CD4-positive, alpha-beta T cell (primary cell): ENCODE data around the gene LPP. TPM values are rescaled to one million over a fixed set of nuclear protein-coding genes. Genes with fewer than 3 reads are reported as not detected.

Experiments used
- ATAC-seq: fragments of 200-7000 bp; cut with Tn5 transposase; one replicate; pipeline ENCODE4 v1.10.0; 2022; ENCODE audit warnings: mild to moderate bottlenecking; ENCODE audit not compliant: poor library complexity
- CTCF ChIA-PET: fragments of 350-600 bp; sonication (Branson Sonifier 250); formaldehyde crosslinking; loops from one replicate; lab custom pipeline; 2021; ENCODE audit warnings: antibody characterized with exemption, inconsistent platforms; lab: Charles Lee
- POLR2A ChIA-PET: fragments of 350-600 bp; sonication (Branson Sonifier 250); formaldehyde crosslinking; loops from one replicate; lab custom pipeline; 2021; ENCODE audit warnings: antibody characterized with exemption, inconsistent platforms; lab: Charles Lee
- DNase-seq, 14 experiments: peaks; one replicate each; pipeline ENCODE4 v3.0.0-alpha.2; 2013 to 2020; ENCODE audit warnings: mixed read lengths in 2 of 14
- H3K27ac ChIP-seq, 2 donors: one replicate each; pipeline versions ENCODE4 v1.5.1 to v1.7.0; 2013; ENCODE audit warnings: low read length in 2 of 2, low read depth in 1 of 2, mild to moderate bottlenecking in 1 of 2
- H3K27me3 ChIP-seq, 2 experiments: 1 replicate in 1 of 2; 2 replicates in 1 of 2; pipeline versions ENCODE4 v1.6.1 to v1.7.0; 2013; ENCODE audit warnings: low read length in 2 of 2, control low read depth in 1 of 2, mild to moderate bottlenecking in 1 of 2, moderate library complexity in 1 of 2; ENCODE audit not compliant: insufficient read depth in 2 of 2, control insufficient read depth in 1 of 2
- H3K36me3 ChIP-seq: one replicate; pipeline ENCODE4 v1.6.1; 2013; ENCODE audit warnings: low read length, control low read depth; ENCODE audit not compliant: insufficient read depth
- H3K4me1 ChIP-seq: one replicate; pipeline ENCODE4 v1.6.1; 2013; ENCODE audit warnings: low read length, control low read depth; ENCODE audit not compliant: insufficient read depth
- H3K4me3 ChIP-seq: one replicate; pipeline ENCODE4 v1.5.1; 2013; ENCODE audit warnings: mild to moderate bottlenecking, low read length, moderate library complexity
- H3K9me3 ChIP-seq, 2 experiments: 1 replicate in 1 of 2; 2 replicates in 1 of 2; pipeline versions ENCODE4 v1.6.1 to v1.7.0; 2013; ENCODE audit warnings: low read length in 2 of 2, mild to moderate bottlenecking in 2 of 2, control low read depth in 1 of 2, moderate library complexity in 1 of 2; ENCODE audit not compliant: control insufficient read depth in 1 of 2, insufficient read depth in 1 of 2
- H3K27ac Mint-ChIP-seq: one replicate; pipeline ENCODE4 v1.8.0; 2020; ENCODE audit warnings: mixed read lengths
- H3K27me3 Mint-ChIP-seq: one replicate; pipeline ENCODE4 v1.8.0; 2021; ENCODE audit warnings: mixed read lengths
- H3K36me3 Mint-ChIP-seq: one replicate; pipeline ENCODE4 v1.8.0; 2021; ENCODE audit warnings: low read depth, mixed read lengths
- H3K4me1 Mint-ChIP-seq: one replicate; pipeline ENCODE4 v1.8.0; 2021; ENCODE audit warnings: low read depth, mixed read lengths
- H3K4me3 Mint-ChIP-seq: one replicate; pipeline ENCODE4 v1.8.0; 2020; ENCODE audit warnings: mild to moderate bottlenecking, mixed read lengths
- H3K9me3 Mint-ChIP-seq: one replicate; pipeline ENCODE4 v1.8.0; 2020; ENCODE audit warnings: mixed read lengths
- CTCF ChIP-seq: fragments of 200-600 bp; IDR thresholded peaks from one replicate; pipeline ENCODE4 v1.8.0; 2022; ENCODE audit warnings: antibody characterized with exemption, mild to moderate bottlenecking
- intact Hi-C, 2 experiments: fragments of 100-400 bp; cut with DNase I in 1 of 2; cut with micrococcal nuclease in 1 of 2; formaldehyde crosslinking; loops; one replicate each; pipeline versions ENCODE4 v1.15.1 to v1.9.0; 2023 to 2025; cut with DNase I, micrococcal nuclease
- total RNA-seq, 174 experiments: library from RNA in 2 of 174; stranded (reverse) in 2 of 174; gene quantifications; one replicate each; pipeline ENCODE4 v1.2.3 and lab custom pipeline; 2021 to 2026

LPP gene
- total RNA-seq, 2 experiments from 2014 or later: 45.6 to 45.9 TPM

- intact Hi-C loops: no loop called here
- TF ChIP-seq CTCF: no peak
- H3K4me3 ChIP-seq: no peak overlapping the region
- Mint-ChIP-seq H3K27me3 (no peaks in the 10 kb centered on the region), H3K36me3 (no peaks in the 10 kb centered on the region), H3K4me3 (no peak overlapping the region), H3K4me1 (no peaks in the 10 kb centered on the region), H3K27ac (no peak overlapping the region), H3K9me3 (no peaks in the 10 kb centered on the region)
- CTCF ChIA-PET: interaction anchor here (0.6 to 1.1 kb wide), 2 partner anchors 9 to 10 kb away, joined by 3 read pairs; no protein-coding TSS in a partner anchor
- H3K27ac ChIP-seq: no peak overlapping the region
- no peaks in the 10 kb centered on the region for H3K27me3 ChIP-seq
- ATAC-seq (no peak), DNase-seq (no peak)
- no peaks in the 10 kb centered on the region for H3K4me1 ChIP-seq
- no peaks in the 10 kb centered on the region for H3K36me3 ChIP-seq
- POLR2A ChIA-PET: no interaction called here
- H3K9me3 ChIP-seq: no peaks in the 10 kb centered on the region
These were observed 700.2 kb downstream of the LPP start for GRCh38 chr3:188853856-188854771.

- POLR2A ChIA-PET: no interaction called here
- Mint-ChIP-seq H3K36me3 (no peaks in the 10 kb centered on the region), H3K4me1 (no peaks in the 10 kb centered on the region), H3K9me3 (no peaks in the 10 kb centered on the region), H3K4me3 (no peak overlapping the region), H3K27me3 (no peaks in the 10 kb centered on the region), H3K27ac (no peak overlapping the region)
- no peak for TF ChIP-seq CTCF
- Histone ChIP-seq H3K9me3 (no peaks in the 10 kb centered on the region), H3K4me3 (no peak overlapping the region), H3K4me1 (no peaks in the 10 kb centered on the region), H3K27ac (no peak overlapping the region), H3K36me3 (no peaks in the 10 kb centered on the region), H3K27me3 (no peaks in the 10 kb centered on the region)
- ATAC-seq (no peak), DNase-seq (no peak)
- CTCF ChIA-PET: interaction anchor here (1.1 kb wide), 1 partner anchor 9 kb away, joined by 3 read pairs; no protein-coding TSS in a partner anchor
- intact Hi-C loops: no loop called here
These were observed 700.8 kb downstream of the LPP start for GRCh38 chr3:188854772-188855149.

- Histone ChIP-seq H3K9me3 (no peaks in the 10 kb centered on the region), H3K4me1 (no peaks in the 10 kb centered on the region), H3K27me3 (no peaks in the 10 kb centered on the region), H3K27ac (no peak overlapping the region), H3K4me3 (no peak overlapping the region), H3K36me3 (no peaks in the 10 kb centered on the region)
- Mint-ChIP-seq H3K27me3 (no peaks in the 10 kb centered on the region), H3K4me3 (no peak overlapping the region), H3K27ac (no peak overlapping the region), H3K9me3 (no peaks in the 10 kb centered on the region), H3K36me3 (no peaks in the 10 kb centered on the region), H3K4me1 (no peaks in the 10 kb centered on the region)
- intact Hi-C loops: no loop called here
- DNase-seq (no peak), ATAC-seq (no peak)
- POLR2A ChIA-PET: no interaction called here
- CTCF ChIA-PET: no interaction called here
- TF ChIP-seq CTCF: no peak
These were observed 701.7 kb downstream of the LPP start for GRCh38 chr3:188855675-188856074.
